ENCODE data around the gene CFAP100.

CFAP100 gene

GRCh38 chr3:126418661-126419131, 24.0 kb downstream of the CFAP100 start:
- DNase-seq (ENCODE audit: low spot score): peak; percentile 62

GRCh38 chr3:126419151-126419703, 24.5 kb downstream of the CFAP100 start:
- DNase-seq (ENCODE audit: low spot score): peak; percentile 68
- Histone ChIP-seq H3K27ac (no peak overlapping the region), H3K4me3 (no peak overlapping the region)
- no peak for TF ChIP-seq CTCF (IDR thresholded peaks at IDR 0.05)

More at GRCh38 chr3:126418661-126419131, 24.0 kb downstream of the CFAP100 start:
- no peak overlapping the region for H3K4me3 ChIP-seq
- TF ChIP-seq CTCF (IDR thresholded peaks at IDR 0.05): no peak
- H3K27ac ChIP-seq: no peak overlapping the region

- H3K27ac ChIP-seq: no peak overlapping the region
- TF ChIP-seq CTCF (IDR thresholded peaks at IDR 0.05): no peak
- peak; percentile 71 for DNase-seq (ENCODE audit: low spot score)
- H3K4me3 ChIP-seq: no peak overlapping the region
These were observed 25.4 kb downstream of the CFAP100 start for GRCh38 chr3:126419886-126420786.

GRCh38 chr3:126421573-126422119, 26.9 kb downstream of the CFAP100 start:
- Histone ChIP-seq H3K27ac (no peak overlapping the region), H3K4me3 (no peak overlapping the region)
- no peak for TF ChIP-seq CTCF (IDR thresholded peaks at IDR 0.05)
- peak; percentile 65 for DNase-seq (ENCODE audit: low spot score)

GRCh38 chr3:126422121-126422520, 27.4 kb downstream of the CFAP100 start:
- no peak for TF ChIP-seq CTCF (IDR thresholded peaks at IDR 0.05)
- H3K27ac ChIP-seq: no peak overlapping the region
- no peak overlapping the region for H3K4me3 ChIP-seq
- no peak for DNase-seq (ENCODE audit: low spot score)

GRCh38 chr3:126422571-126423091, 27.9 kb downstream of the CFAP100 start:
- peak; percentile 57 for DNase-seq (ENCODE audit: low spot score)
- no peak overlapping the region for H3K4me3 ChIP-seq
- no peak for TF ChIP-seq CTCF (IDR thresholded peaks at IDR 0.05)
- no peak overlapping the region for H3K27ac ChIP-seq

Measured in coronary artery (tissue), 2 donors.